DMS114 treated with DMSO at 0.1 percent for 48 hours (cell line): Measurements from ENCODE around the gene STAP1.
"Not testable (repeated sequence)": the region's sequence is repeated elsewhere in the genome, so short reads cannot be mapped to it uniquely, and the experiment has no call there.

ENCODE experiments used
- DNase-seq: peaks from one replicate; lab custom pipeline; 2025; ENCODE audit not compliant: unreplicated experiment; lab: John Stamatoyannopoulos, UW

The STAP1 gene, protein sequence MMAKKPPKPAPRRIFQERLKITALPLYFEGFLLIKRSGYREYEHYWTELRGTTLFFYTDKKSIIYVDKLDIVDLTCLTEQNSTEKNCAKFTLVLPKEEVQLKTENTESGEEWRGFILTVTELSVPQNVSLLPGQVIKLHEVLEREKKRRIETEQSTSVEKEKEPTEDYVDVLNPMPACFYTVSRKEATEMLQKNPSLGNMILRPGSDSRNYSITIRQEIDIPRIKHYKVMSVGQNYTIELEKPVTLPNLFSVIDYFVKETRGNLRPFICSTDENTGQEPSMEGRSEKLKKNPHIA

DNA sequence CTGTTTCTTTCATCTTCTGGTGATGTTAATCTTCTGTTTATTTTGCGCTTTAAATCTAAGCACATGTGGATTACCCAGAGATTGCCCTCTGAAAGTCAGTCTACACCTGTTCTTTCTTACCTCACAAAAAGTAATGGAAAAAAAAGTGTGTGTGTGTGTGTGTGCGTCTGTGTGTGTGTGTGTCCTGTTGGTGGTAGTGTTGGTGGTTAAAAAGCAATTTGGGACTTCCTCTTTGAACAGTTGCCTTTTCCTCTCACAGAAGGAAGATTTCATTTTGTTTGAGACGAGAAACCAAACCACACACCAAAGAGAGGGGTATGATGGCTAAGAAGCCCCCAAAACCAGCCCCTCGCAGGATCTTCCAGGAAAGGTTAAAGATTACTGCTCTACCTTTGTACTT, at the start of gene STAP1:
Gene STAP1 (plus strand): TSS at position 235 of the 400 bp plus-strand sequence. CDS start 83 bp downstream, at position 318.
- DNase-seq = no peak

DNA sequence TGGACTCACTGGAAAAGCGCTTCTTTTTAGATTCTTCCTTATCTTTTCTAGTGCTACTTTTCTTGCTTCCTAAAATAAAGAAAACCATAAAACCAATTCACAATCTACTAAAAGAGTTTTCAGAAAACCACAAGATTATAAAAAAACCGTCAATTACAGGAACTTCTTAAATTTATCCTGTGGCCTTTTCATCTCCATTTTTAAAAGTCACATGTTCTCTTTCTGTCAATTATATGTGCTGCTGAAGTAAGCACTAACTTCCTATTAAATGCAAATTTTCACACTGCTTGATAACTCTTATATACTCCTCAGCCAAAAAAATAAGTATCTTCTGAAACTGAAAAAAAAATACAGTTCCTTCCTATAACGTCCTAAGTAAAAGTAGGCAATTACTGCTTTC, 46.0 kb upstream of the STAP1 start:
- DNase-seq = no peak

DNA sequence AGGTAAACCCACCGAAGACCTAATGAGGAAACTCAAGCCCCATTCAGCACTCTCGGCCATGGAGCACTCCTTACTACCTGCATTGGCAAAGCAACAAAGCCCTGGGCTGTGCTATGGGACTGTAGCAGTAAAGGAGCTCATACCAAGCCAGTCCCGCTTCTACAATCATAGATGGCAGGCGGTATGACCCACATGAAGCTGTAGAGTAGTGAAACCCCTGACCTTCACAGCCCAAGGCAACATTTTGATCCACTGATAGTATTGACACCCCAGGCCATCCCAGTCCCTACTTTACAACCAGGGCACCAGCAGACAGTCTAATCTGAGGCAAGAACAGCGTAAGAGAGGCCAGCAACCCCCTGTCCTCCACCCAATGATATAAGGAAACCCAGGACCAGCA, 38.4 kb upstream of the STAP1 start:
- no peak for DNase-seq

DNA sequence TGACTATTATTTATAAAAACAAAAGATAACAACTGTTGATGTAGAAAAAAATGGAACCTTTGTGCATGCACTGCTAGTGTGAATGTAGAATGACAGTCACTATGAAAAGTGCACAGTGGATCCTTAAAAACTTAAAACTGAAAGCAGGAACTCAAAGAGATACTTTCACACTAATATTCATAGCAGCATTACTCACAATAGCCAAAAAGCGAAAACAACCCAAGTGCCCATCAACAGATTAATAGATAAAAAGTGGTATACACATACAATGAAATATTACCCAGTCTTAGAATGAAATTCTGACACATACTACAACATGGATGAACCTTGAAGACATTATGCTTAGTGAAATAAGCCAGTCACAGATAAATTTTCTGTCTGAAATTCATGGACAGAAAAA, 37.0 kb upstream of the STAP1 start:
- no peak for DNase-seq

DNA sequence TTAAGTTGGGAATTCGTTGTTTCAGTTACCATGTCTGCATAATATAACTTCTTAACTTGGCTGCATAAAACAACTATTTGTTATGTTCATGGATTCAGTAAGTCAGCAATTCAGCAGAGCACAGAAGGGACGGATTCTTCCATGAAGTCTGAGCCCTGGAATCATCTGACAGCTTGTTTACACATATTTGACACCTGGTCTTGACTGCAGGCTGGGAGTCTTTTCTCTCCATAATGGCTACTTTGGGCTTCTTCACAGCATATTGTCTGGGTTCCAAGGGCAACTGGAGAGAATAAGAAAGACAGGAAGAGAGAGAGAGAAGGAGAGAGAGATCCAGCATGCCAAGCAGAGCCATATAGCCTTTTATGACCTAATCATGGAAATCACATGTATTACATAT, 36.3 kb upstream of the STAP1 start:
- no peak for DNase-seq

DNA sequence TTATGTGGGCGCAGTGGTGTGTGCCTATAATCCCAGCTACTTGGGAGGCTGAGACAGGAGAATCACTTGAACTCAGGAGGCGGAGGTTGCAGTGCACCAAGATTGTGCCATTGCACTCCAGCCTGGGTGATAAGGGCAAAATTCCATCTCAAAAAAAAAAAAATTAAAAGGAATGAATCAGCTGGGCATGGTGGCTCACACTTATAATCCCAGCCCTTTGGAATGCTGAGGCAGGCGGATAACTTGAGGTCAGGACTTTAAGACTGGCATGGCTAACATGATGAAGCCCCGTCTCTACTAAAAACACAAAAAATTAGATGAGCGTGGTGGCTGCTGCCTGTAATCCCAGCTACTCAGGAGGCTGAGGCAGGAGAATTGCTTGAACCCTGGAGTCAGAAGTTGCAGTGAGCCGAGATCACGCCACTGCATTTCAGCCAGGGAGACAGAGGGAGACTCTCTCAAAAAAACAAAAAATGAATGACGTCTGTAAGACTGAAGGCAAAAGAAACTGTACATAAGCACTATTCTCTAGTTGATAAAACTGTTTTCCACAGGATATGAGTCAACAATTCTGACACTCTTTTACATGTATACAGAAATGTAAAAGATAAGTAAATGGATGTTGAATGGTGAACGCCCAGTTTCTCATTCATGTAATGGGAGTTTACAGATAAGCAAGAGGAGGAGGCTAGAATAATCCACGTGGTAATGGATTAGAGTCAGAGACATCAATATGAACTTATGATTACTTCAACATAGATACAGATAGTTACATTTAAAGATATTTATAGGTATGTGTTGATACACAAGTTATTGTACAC, 35.5 kb upstream of the STAP1 start:
- no peak for DNase-seq

DNA sequence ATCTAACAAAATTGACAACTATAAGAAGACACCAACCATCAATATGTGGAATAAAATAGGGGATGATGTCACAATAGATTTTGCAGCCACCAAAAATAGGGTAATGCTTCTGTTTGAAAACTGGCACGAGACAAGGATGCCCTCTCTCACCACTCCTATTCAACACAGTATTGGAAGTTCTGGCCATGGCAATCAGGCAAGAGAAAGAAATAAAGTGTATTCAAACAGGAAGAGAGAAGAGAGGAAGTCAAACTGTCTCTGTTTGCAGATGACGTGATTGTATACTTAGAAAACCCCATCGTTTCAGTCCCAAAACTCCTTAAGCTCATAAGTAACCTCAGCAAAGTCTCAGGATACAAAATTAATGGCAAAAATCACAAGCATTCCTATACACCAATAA, 34.4 kb upstream of the STAP1 start:
- DNase-seq = not testable (repeated sequence)

DNA sequence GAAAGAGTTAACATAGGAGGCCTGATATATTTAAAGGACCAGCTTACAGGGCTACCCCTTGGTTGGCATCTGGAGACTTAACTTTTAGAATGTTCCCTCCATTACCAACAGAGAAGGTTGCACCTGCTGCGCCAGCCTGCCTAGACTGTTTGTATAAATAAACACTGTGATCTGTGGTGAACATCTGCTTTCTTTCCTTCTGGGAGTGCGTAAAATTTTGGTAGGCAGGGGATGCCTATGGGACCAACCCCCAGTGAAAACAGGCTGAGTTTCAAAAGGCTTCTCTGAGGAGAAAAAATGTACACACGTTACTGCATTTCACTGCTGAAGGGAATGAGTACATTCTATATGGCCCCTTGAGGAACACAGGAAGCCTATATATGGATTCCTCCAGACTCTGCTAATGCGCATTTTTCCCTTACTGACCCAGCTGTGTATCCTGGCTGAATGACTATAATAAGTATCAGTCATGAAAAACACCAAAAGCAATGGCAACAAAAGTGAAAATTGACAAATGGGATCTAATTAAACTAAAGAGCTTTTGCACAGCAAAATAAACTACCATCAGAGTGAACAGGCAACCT, 27.1 kb upstream of the STAP1 start:
- no peak for DNase-seq

DNA sequence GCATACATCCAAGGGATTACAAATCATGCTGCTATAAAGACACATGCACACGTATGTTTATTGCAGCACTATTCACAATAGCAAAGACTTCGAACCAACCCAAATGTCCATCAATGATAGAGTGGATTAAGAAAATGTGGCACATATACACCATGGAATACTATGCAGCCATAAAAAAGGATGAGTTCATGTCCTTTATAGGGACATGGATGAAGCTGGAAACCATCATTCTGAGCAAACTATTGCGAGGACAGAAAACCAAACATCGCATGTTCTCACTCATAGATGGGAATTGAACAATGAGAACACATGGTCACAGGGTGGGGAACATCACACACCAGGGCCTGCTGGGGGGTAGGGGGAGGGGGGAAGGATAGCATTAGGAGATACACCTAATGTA, 26.1 kb upstream of the STAP1 start:
- not testable (repeated sequence) for DNase-seq

DNA sequence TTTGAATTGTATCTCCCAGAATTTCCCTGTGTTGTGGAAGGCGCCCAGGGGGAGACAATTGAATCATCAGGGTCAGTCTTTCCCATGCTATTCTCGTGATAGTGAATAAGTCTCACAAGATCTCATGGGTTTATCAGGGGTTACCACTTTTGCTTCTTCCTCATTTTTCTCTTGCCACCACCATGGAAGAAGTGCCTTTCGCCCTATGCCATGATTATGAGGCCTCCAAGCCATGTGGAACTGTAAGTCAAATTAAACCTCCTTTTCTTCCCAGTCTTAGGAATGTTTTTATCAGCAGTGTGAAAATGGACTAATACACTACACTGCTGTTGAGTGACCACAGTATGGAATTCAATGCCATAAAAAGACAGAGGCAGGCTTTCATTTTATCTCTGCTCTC, 25.4 kb upstream of the STAP1 start:
- no peak for DNase-seq

DNA sequence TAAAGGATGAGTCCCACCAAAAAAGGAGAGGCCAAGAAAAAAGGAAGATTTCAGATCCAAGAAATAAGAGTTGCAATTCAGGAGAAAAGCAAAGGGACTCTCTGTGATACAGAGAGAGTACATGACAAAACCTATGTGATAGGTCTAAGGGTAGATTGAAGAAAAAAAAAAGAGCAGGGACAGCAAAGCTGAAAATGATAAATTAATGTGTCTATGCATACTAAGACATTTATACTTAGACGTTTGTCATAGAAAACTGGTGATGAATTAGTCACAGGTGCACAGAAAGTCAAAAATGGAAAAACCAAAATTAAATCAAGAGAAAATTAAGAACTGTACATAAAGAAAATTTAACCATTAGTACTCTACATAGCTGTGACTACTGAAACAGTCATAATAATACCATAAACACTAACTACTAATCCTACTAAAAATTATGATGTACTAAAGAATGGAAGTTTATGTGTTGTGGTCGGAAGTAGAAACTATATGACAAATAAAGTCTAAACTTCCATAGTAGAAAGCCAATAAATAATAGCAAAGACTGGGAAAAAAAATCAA, 23.2 kb upstream of the STAP1 start:
- DNase-seq = no peak

DNA sequence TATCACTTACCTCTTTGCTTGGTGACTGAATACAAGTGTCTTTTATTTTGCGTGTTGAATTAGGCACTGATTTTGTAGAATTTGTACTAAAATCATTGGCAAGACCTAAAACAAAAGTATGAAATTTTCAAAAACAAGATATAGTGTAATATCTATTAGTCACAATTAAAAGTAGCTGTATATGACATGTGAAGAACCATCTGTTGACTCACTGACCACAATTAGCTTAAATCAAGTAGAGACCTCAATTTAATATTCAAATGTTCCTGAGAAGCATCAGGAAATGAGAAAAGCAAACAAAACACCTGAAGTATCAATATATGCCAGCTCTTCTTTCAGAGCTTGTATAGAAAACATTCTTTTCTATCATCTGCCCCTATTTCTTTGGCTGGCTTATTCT, 18.7 kb upstream of the STAP1 start:
- no peak for DNase-seq

DNA sequence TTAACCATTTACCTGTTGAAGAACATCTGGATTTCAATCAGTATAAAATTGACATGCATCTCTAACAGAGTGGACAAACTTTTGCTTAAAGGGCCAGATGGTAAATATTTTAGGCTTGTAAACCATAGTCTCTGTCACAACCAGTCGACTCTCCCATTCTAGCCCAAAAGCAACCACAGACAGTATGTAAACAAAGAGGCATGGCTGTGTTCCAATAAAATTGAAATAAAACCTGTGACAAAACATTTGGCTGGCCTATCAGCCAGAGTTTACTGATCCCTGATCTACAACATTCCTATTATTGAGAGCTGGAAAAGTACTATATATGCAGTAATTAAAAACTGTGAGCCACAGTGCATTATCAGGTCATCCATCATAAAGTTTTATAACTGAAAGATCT, 16.5 kb upstream of the STAP1 start:
- no peak for DNase-seq

DNA sequence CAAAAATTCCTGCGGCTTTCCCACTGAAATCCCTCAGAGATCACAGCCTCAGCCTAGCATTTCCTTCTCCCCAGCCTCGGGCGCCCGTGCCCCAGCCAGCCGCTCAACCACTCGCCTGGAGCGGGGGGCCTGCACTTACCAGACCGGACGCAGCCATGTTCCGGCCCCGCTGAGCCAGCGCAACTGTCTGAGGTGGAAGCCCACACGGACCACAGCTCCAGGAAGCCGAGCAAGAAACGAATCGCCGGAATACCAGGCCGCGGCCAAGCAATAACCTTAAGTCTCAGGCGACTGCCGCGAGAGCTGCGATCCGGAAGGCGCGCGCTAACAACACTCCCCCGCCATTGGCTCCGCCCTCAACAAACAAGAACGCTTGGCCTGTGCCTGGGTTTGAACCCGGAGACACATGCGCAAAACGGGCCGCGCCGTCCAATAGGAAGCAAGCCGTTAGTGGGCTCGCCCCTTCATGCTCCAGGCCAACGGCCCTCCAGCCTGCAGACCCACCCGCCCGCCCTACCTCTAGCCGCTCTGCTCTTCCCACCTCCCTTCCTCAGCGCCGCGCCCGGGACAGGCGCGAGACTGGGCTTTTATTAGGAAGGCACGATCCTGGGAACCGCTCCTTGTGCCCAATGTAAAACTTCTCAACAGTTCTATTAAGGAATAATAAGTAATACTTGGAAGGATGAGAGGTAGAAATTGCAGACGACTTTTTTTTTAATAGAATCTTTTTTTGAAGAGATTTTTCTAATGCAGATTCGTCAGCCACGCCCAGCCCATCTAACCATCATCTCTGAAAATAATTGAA, 13.1 kb upstream of the STAP1 start, which contains the start of gene CENPC:
Gene CENPC (minus strand): TSS at position 305 of the 805 bp plus-strand sequence. CDS start 148 bp downstream, at position 157.
- DNase-seq = peak; percentile 82

DNA sequence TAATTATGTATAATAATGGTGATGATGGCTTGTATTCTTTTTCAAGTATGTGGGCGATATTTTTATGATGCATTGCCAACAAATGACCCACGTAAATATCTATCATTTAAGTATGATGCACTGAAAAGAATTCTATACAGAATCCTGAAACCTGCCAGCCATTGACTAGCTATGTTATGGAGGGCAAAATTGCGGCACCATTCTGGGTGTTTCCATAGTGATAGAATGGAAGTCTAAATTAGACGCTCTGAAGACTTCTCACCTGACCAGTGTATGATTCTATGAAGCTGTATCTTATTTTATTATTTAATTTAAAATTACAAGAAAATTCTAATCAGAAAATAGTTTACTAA, 12.5 kb upstream of the STAP1 start:
- no peak for DNase-seq

DNA sequence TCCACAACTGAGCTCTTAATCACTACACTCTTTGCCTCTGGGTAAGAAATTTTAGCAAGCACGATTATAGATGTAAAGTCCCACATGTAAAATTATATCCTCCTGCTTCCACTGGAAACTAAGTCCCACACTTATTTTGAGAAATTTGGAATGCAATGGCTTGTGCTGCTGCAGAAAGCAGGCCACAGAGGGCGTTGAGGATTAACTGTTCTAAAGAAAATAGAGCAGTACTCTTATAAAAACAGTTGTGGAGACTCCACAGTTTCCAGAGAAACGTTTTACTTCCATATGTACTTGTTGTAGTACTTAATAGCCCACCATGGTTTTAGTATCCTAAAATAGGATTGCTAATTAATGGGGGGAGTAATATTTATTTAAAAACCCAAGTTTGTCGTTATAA, 11.6 kb upstream of the STAP1 start:
- no peak for DNase-seq

DNA sequence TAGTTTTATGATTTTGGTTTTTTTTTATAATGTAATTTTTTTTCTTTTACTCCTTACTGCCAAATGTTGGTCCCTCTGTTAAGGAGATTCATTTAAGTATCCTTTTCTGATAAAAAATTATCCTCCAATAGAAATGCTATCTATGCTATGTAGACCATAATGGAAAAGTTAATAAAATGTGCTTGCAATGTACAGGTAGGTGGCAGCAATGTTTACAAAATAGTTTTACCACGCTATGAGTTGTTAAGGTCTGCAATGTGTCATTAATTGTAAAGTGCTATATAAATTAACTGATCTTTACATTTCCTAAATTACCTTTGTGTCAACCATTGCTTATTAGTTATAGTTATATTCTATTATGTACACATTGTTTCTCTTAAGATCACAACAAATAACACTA, 9.4 kb upstream of the STAP1 start:
- peak; percentile 3 for DNase-seq

DNA sequence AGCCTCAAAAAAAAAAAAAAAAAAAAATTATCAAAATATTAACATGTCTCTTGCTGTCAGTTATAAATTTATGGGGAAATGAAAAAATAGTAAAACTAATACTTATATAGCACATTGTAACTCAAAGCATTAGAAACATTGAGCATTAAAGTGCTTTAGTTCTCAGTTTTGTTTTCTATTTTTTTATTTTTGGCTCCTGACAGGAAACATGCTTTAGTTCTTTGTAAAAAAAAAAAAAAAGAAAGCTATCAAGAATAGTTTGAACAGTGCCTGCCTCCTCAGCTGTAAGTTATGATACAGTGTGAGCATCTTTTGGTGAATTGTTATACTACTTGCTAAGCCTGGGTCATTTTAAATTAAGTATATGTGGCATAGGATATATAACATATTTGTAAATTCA, 8.1 kb upstream of the STAP1 start:
- DNase-seq = no peak

DNA sequence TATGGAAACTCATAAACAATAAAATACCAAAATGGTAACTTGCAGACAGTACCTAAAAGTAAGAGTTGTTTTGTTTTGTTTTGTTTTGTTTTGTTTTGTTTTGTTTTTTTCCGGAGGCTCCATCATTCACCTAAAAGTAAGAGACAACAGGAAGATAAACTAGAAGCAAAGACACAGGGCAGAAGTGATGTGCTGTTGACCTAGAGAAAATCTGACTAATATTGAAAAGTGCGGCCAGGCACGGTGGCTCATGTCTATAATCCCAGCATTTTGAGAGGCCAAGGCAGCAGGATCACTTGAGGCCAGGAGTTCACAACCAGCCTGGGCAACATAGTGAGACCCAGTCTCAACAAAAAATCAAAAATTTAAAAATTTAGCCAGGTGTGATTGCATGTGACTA, 7.7 kb upstream of the STAP1 start:
- DNase-seq = no peak

DNA sequence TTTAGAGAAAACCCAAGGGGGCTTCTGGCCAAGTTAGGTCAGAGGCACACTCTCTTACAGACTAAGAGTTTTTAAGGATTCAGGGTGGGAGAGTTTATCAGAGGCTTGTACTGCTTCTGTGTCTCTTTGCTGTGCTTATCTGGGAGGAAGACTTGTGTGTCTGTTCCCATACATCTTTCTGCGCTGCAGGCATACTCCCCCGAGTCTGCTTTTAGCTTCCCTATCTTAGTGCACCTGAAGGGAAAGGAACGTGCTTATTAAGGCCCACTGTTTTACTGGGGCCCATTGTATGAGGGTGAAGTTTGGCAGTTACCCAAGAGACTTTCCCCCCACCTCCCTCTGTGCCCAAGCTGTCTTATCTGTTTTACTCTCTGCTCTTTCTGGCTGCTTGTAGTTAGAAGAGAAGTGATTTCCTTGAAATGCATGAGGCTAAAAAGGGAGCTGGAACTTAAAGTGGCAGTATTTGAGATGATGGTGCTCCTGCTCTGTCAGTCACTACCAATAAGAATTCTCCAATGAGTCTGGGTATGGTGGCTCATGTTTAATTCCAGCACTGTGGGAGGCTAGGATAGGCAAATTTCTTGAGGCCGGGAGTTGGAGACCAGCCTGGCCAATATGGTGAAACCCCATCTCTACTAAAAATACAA, 6.3 kb upstream of the STAP1 start:
- DNase-seq = not testable (repeated sequence)

DNA sequence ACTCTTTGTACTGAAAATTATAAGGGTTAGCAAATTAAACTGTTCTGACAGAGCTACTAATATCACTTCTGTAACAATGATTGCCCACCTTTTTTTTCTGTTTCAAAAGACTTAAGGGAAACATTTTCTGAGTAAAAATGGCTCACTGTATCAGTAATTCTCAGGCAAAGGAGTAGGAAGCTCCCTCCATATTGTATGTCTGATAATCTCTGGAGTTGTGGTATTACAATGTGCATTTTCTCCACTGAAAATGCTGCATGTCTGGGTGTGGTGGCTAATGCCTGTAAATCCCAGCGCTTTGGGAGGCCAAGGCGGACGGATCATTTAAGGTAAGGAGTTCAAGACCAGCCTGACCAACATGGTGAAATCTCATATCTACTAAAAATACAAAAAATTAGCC, 4.4 kb upstream of the STAP1 start:
- no peak for DNase-seq
